Activated CD4-positive, alpha-beta T cell treated with anti-CD3 and anti-CD28 coated beads, Interleukin-2, amount 50 U/mL, for 24 hours (primary cell): Measurements from ENCODE around the gene TBC1D4.
"Not testable (repeated sequence)": the region's sequence is repeated elsewhere in the genome, so short reads cannot be mapped to it uniquely, and the experiment has no call there.

Experiments
- DNase-seq, 2 donors: peaks; one replicate each; pipeline ENCODE4 v3.0.0-alpha.2; 2020; ENCODE audit warnings: low read depth in 1 of 2, low spot score in 1 of 2

TBC1D4 gene

GRCh38 chr13:75455962-75456361 is 26.0 kb downstream of the TBC1D4 start:
- no peak for DNase-seq

DNA sequence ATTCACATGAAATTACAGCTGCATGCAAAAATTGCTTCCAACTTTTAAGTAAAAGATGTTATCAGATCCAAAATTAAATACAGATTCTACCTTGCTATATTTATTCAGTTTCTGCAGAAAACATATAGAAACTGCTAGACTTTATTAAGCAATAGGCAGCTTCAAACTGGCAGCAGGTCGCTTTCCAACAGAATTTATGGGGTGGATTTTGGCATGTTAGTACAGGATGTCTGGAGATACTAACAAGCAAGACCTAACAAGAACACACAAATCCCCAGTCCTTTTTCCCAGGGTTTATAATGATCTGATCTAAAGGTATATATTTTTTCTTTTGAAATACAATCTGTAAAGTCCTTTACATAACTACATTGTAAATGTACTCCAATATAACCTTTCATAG is 27.5 kb downstream of the TBC1D4 start:
- DNase-seq: no peak

- DNase-seq: no peak
Measured at GRCh38 chr13:75452564-75452963, 29.4 kb downstream of the TBC1D4 start.

DNA sequence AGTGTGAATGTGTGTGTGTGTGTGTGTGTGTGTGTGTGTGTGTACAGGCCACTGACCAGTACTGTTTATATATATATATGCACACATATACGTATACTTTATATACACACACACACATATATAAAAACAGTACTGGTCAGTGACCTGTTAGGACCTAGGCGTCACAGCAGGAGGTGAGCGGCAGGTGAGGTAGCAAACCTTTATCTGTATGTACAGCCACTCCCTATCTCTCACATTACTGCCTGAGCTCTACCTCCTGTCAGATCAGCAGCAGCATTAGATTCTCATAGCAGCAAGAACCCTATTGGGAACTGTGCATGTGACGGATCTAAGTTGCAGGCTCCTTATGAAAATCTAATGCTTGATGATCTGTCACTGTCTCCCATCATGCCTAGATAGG is 34.5 kb downstream of the TBC1D4 start:
- no peak for DNase-seq

DNA sequence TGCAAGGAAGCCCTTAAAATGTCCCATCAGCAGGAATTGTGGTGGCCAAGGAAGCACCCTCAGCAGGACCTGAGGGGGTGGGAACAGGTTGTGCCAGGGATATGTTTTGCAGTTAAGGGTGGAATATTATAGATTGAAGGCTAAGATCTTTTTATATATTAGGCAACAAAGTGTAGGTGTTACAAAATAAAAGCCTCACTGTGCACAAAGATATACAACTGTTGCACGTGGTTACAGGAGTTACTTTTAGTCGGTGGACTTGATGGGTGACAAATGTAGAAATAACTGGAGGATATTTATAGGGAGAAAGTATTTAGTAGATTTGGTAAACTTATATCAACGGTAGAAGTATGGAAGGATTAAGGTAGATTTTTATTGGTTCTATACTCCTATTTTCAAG is 35.1 kb downstream of the TBC1D4 start:
- DNase-seq: no peak

GRCh38 chr13:75445717-75446499 is 36.1 kb downstream of the TBC1D4 start:
- DNase-seq: no peak

DNA sequence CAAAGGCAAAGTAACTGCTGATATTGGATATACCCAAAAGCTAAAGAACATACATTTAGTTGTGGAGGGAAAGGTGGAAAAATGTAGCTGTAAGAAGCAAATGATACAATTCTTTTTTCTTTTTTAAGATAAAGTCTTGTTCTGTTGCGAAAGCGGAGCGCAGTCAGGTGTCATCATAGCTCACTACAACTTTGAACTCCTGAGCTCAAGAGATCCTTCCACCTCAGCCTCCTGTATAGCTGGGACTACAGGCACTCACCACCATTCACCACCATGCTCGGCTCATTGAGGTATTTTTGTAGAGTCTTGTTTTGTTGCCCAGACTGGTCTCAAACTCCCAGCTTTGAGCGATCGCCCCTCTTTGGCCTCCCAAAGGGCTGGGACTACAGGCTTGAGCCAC is 38.0 kb downstream of the TBC1D4 start:
- no peak for DNase-seq

- DNase-seq: no peak
Measured at GRCh38 chr13:75443356-75443958, 38.5 kb downstream of the TBC1D4 start.

GRCh38 chr13:75442736-75443234 is 39.2 kb downstream of the TBC1D4 start:
- DNase-seq: no peak

- DNase-seq: no peak
Measured at GRCh38 chr13:75440100-75440499, 41.9 kb downstream of the TBC1D4 start.

DNA sequence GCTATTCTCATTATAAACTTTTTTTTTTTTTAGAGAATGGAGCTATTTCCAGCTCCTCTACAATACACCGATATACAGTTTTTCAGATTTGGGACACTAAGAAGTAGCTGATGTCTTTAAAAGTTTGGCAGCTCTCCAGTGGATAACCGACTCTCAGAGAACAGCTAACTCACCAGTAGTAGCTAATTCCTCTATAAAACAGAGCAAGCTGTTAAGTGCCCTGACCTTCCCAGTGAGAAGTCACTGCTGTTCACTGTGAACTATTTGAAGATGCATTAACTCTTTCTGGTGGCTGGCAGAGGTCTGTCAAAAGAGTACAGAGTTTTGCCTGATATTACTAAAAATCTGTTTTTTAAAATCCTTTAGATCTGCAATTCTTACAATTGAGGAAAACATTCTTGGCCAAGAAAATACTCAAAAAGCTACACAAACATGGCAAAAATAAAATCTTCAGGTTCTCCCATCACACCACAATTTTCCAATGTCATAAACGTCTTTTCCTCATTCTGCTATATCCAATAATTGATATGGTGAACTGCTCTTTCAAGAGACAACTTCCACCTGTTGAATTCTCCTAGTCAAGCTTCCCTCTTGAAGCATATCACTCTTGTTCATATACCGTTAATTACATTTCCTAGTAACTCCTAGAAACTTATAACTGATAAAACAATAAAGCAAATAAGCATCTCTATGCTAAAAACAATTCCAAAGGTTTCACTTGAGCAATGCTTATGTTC is 44.2 kb downstream of the TBC1D4 start:
- DNase-seq: no peak

- not testable (repeated sequence) for DNase-seq
Measured at GRCh38 chr13:75434126-75434525, 47.8 kb downstream of the TBC1D4 start.

DNA sequence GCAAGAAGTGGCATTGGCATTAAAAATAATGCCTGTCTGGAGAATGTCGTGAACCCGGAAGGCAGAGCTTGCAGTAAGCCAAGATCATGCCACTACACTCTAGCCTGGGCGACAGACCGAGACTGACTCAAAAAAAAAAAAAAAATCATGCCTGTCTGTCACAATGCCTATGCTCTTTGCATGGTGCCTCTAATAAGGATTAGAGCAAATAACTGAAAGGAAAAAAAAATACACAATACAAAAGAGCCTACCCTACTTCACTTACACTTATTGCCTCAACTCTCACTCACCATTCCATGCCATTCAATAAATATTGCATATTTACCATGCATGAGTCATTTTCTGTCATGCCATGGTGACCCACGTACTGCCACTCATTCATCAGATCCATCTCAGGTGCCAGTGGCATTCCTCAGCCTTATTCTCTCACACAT is 49.1 kb downstream of the TBC1D4 start:
- DNase-seq: no peak

DNA sequence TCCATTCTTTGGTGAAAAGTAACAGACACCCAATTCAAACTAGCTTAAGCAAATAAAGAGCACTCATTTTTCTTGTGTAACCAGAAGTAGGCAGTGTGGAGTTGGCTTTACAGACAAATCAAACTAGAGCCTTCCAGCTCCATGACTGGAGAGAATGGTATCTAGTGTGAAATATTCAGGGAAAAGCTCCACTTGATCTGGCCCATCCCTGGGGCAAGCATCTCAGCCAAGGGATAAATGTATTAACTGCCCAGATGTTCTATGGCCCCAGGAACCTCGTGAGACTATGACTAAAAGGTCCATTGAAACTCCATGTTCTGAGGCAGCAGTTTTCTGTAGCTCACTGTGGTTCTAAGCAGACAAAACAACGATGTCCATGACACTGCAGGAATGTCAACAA is 49.9 kb downstream of the TBC1D4 start:
- DNase-seq: no peak

GRCh38 chr13:75430436-75431209 is 51.3 kb downstream of the TBC1D4 start:
- no peak for DNase-seq

DNA sequence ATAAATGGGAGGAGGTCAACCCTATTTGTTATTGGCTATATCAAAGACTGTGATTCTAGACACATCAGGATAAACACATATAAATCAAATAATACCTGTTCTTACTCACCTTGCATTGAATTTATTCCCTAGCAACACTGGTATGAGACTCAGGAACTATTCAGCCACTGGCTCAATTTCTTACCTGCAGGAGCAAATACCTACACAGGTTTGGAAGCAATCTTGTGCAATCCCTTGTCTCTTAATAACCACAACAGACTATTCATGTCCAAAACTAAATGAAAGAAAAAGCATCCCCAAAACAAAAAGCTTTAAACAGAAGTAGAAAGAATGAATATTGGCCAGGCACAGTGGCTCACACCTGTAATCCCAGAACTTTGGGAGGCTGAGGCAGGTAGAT is 55.5 kb downstream of the TBC1D4 start:
- no peak for DNase-seq

DNA sequence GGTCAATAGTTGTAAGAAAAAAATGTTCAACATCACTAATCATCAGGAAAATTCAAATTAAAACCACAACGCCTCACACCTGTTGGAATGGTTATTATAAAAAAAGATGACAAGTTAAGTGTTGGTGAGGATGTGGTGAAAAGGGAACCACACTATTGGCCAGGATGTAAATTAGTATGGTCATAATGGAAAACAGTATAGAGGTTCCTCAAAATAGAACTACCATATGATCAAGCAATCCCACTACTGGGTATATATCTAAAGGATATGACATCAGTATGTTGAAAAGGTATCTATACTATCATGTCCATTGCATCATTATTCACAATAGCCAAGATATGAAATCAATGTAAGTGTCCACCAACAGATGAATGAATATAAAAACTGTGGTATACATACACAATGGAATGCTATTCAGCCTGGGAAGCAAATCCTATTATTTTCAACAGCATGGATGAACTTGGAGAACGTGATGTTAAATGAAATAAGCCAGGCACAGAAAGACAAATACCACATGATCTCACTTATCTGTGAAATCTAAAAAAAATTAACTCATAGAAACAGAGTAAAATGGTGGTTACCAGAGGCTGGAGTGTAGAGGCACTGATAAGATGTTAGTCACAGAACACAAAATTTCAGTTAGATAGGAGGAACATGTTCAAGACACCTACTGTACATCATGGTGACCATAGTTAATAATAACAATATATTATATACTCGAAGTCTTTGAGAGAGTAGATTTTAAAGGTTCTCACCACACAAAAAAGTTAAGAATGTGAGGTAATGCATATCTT is 56.6 kb downstream of the TBC1D4 start:
- DNase-seq: no peak

- DNase-seq: no peak
Measured at GRCh38 chr13:75423946-75424345, 58.0 kb downstream of the TBC1D4 start.

DNA sequence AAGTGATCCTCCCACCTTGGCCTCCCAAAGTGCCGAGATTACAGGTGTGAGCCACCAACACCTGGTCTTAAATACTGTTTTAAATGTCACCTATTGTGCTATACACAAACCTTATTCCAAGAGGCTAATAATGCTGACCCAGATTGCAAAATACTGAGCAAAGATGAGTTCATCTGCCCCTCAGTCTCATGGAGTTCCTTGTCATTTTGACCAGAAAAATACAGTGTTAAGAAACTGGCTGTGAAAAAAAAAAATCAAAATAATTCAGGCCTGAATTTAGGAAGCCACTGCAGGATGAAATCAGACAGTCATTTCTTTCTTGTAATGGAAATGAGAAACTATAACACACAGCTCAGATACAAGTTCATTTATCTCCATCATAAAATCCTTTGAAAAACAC is 59.9 kb downstream of the TBC1D4 start:
- DNase-seq: no peak

- DNase-seq: no peak
Measured at GRCh38 chr13:75421133-75421532, 60.8 kb downstream of the TBC1D4 start.
